ENCODE data around the gene PI4KA.

DNA sequence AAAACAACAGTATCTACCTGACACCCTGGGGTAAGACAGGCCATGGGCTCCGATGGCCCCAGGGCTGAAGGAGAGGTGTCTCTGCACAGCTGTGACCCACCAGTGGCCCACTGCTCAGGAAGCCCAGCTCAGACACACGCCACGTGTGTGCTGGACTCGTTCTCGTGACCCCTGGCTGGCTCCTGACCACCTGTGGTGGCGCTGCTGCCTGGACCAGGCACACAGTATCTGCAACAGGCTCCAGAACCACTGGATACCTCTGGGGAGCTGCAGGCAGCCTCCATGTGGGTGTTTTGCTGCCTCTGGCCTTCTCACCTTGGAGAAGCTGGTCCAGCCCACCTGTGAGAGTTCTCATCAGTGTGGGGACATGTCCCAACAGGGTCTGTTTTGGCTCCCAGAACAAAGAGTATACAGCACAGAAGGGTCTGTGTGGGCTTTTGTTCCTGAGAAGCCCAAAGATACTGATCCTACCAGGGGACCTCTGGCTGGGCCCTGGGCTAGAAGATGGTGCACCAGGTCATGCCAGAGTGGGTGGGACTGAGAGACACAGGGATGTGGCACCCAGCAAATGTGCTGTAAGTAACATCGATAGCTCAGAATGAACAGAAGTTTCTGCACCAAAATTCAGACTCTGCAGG, 106.4 kb downstream of the PI4KA start:
- TF ChIP-seq, protein P1, sequence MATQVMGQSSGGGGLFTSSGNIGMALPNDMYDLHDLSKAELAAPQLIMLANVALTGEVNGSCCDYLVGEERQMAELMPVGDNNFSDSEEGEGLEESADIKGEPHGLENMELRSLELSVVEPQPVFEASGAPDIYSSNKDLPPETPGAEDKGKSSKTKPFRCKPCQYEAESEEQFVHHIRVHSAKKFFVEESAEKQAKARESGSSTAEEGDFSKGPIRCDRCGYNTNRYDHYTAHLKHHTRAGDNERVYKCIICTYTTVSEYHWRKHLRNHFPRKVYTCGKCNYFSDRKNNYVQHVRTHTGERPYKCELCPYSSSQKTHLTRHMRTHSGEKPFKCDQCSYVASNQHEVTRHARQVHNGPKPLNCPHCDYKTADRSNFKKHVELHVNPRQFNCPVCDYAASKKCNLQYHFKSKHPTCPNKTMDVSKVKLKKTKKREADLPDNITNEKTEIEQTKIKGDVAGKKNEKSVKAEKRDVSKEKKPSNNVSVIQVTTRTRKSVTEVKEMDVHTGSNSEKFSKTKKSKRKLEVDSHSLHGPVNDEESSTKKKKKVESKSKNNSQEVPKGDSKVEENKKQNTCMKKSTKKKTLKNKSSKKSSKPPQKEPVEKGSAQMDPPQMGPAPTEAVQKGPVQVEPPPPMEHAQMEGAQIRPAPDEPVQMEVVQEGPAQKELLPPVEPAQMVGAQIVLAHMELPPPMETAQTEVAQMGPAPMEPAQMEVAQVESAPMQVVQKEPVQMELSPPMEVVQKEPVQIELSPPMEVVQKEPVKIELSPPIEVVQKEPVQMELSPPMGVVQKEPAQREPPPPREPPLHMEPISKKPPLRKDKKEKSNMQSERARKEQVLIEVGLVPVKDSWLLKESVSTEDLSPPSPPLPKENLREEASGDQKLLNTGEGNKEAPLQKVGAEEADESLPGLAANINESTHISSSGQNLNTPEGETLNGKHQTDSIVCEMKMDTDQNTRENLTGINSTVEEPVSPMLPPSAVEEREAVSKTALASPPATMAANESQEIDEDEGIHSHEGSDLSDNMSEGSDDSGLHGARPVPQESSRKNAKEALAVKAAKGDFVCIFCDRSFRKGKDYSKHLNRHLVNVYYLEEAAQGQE (IDR thresholded peaks at IDR 0.05; ENCODE audit: borderline replicate concordance), result no peak
- TF ChIP-seq, protein P2, sequence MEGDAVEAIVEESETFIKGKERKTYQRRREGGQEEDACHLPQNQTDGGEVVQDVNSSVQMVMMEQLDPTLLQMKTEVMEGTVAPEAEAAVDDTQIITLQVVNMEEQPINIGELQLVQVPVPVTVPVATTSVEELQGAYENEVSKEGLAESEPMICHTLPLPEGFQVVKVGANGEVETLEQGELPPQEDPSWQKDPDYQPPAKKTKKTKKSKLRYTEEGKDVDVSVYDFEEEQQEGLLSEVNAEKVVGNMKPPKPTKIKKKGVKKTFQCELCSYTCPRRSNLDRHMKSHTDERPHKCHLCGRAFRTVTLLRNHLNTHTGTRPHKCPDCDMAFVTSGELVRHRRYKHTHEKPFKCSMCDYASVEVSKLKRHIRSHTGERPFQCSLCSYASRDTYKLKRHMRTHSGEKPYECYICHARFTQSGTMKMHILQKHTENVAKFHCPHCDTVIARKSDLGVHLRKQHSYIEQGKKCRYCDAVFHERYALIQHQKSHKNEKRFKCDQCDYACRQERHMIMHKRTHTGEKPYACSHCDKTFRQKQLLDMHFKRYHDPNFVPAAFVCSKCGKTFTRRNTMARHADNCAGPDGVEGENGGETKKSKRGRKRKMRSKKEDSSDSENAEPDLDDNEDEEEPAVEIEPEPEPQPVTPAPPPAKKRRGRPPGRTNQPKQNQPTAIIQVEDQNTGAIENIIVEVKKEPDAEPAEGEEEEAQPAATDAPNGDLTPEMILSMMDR (IDR thresholded peaks at IDR 0.05; ENCODE audit: poor library complexity, severe bottlenecking), result no peak
- TF ChIP-seq RAD21 (conservative IDR thresholded peaks at IDR 0.05), result no peak
- no peak for TF ChIP-seq EZH2 (IDR thresholded peaks at IDR 0.05; ENCODE audit: borderline replicate concordance, insufficient read depth, low read length, poor library complexity, severe bottlenecking)
- no peak for TF ChIP-seq POLR2AphosphoS5 (IDR thresholded peaks at IDR 0.05)
- no peak for TF ChIP-seq TAF1 (IDR thresholded peaks at IDR 0.05; ENCODE audit: low read depth)
- no peak for TF ChIP-seq SMC3 (conservative IDR thresholded peaks at IDR 0.05; ENCODE audit: poor library complexity)
